HCT116 (cell line): Measurements from ENCODE around the gene NIN. TPM values are rescaled to one million over a fixed set of nuclear protein-coding genes. Genes with fewer than 3 reads are reported as not detected.
A peak's percentile ranks its signal among the peaks of the same experiment; 100 is the strongest.

ENCODE experiments used
- ATAC-seq: fragments of 200-7000 bp; cut with Tn5 transposase; 2 replicates; pipeline ENCODE4 v1.9.1; 2020; ENCODE audit warnings: mild to moderate bottlenecking, moderate library complexity
- BruUV-seq: library from RNA; stranded (reverse); fragments of 400-500 nt; replicated peaks from 2 replicates; lab custom pipeline; 2021; lab: Mats Ljungman, UMichigan
- CTCF ChIA-PET: fragments of 300-600 bp; sonication (Branson Sonifier 250); formaldehyde crosslinking; loops from one replicate; lab custom pipeline; 2021; ENCODE audit warnings: antibody characterized with exemption; lab: Charles Lee
- POLR2A ChIA-PET: fragments of 300-600, 350-600 bp; sonication (Branson Sonifier 250); formaldehyde crosslinking; loops from one replicate; lab custom pipeline; 2021; ENCODE audit warnings: antibody characterized with exemption; lab: Charles Lee
- RAD21 ChIA-PET, 2 experiments: fragments of 300-600 bp; sonication (Branson Sonifier 250); formaldehyde crosslinking; loops; one replicate each; lab custom pipeline; 2023; ENCODE audit warnings: low total read pairs in 2 of 2; ENCODE audit not compliant: uncharacterized antibody in 2 of 2, unreplicated experiment in 2 of 2, low non-redundant PET in 1 of 2; lab: Charles Lee
- DNase-seq: peaks from one replicate; pipeline ENCODE4 v3.0.0-alpha.2; 2010; ENCODE audit warnings: low read depth, low spot score
- H2AFZ ChIP-seq: fragments of 200-600 bp; shearing (Covaris generic), sonication (generic); 2 replicates; pipeline ENCODE4 v1.6.1; 2017; ENCODE audit warnings: low read depth, mixed run types, mixed read lengths, antibody characterized with exemption, low read length; ENCODE audit not compliant: poor library complexity, severe bottlenecking
- H3K27ac ChIP-seq: 2 replicates; pipeline ENCODE4 v1.5.1; 2012; ENCODE audit warnings: low read depth, low read length
- H3K27me3 ChIP-seq: fragments of 200-600 bp; sonication (generic); 2 replicates; pipeline ENCODE4 v1.6.1; 2016; ENCODE audit warnings: mixed run types, low read length, mixed read lengths; ENCODE audit not compliant: insufficient read depth
- H3K36me3 ChIP-seq, 2 experiments: fragments of 200-500 bp in 1 of 2; fragments of 200-600 bp in 1 of 2; sonication (Bioruptor generic) in 1 of 2; sonication (generic) in 1 of 2; 2 replicates each; pipeline versions ENCODE4 v1.5.1 to v1.6.1; 2014 to 2016; ENCODE audit warnings: low read length in 2 of 2, inconsistent platforms in 1 of 2, mixed read lengths in 1 of 2, mixed run types in 1 of 2; ENCODE audit not compliant: insufficient read depth in 2 of 2, control insufficient read depth in 1 of 2
- H3K4me1 ChIP-seq, 2 experiments: fragments of 200-600 bp in 1 of 2; sonication (generic) in 1 of 2; 2 replicates each; pipeline versions ENCODE4 v1.5.1 to v1.6.1; 2012 to 2017; ENCODE audit warnings: low read length in 2 of 2, inconsistent platforms in 1 of 2, mild to moderate bottlenecking in 1 of 2, mixed read lengths in 1 of 2, mixed run types in 1 of 2, moderate library complexity in 1 of 2; ENCODE audit not compliant: insufficient read depth in 2 of 2, control insufficient read depth in 1 of 2
- H3K4me2 ChIP-seq: fragments of 200-600 bp; sonication (generic); 2 replicates; pipeline ENCODE4 v1.6.1; 2017; ENCODE audit warnings: mixed run types, low read length, mixed read lengths
- H3K4me3 ChIP-seq, 2 experiments: fragments of 200-600 bp in 1 of 2; sonication (generic) in 1 of 2; replicated peaks in 1 of 2; 2 replicates each; pipeline ENCODE4 v1.5.1; 2011 to 2016; ENCODE audit warnings: low read length in 2 of 2, control low read depth in 1 of 2, low read depth in 1 of 2, mild to moderate bottlenecking in 1 of 2, mixed read lengths in 1 of 2, mixed run types in 1 of 2
- H3K79me2 ChIP-seq: fragments of 200-600 bp; sonication (generic); 2 replicates; pipeline ENCODE4 v1.6.1; 2017; ENCODE audit warnings: mild to moderate bottlenecking, mixed run types, low read length, moderate library complexity, mixed read lengths; ENCODE audit not compliant: insufficient read depth
- H3K9ac ChIP-seq: fragments of 200-600 bp; sonication (generic); 2 replicates; pipeline ENCODE4 v1.6.1; 2016; ENCODE audit warnings: low read length, mixed read lengths
- H3K9me2 ChIP-seq: fragments of 200-600 bp; sonication (generic), shearing (Covaris generic); 2 replicates; pipeline ENCODE4 v1.6.1; 2017; ENCODE audit warnings: mixed run types, mild to moderate bottlenecking, moderate library complexity; ENCODE audit not compliant: insufficient read depth
- H3K9me3 ChIP-seq, 2 experiments: fragments of 200-500 bp in 1 of 2; fragments of 200-600 bp in 1 of 2; sonication (Bioruptor generic) in 1 of 2; sonication (generic) in 1 of 2; 2 replicates each; pipeline ENCODE4 v1.6.1; 2014 to 2017; ENCODE audit warnings: low read length in 2 of 2, mixed read lengths in 2 of 2, inconsistent platforms in 1 of 2, low read depth in 1 of 2, mild to moderate bottlenecking in 1 of 2, mixed run types in 1 of 2, moderate library complexity in 1 of 2; ENCODE audit not compliant: control insufficient read depth in 1 of 2, insufficient read depth in 1 of 2
- H4K20me1 ChIP-seq: fragments of 200-600 bp; sonication (generic), shearing (Covaris generic); 2 replicates; pipeline ENCODE4 v1.6.1; 2017; ENCODE audit warnings: mixed run types, mild to moderate bottlenecking, moderate library complexity; ENCODE audit not compliant: insufficient read depth
- CBX3 ChIP-seq: IDR thresholded peaks from 2 replicates; pipeline ENCODE4 v1.6.1; 2012; ENCODE audit warnings: low read depth
- CTCF ChIP-seq, 3 experiments: fragments of 200-600 bp in 1 of 3; sonication (generic) in 1 of 3; IDR thresholded peaks in 2 of 3; conservative IDR thresholded peaks in 1 of 3; 2 replicates each; pipeline ENCODE4 v1.5.1; 2012 to 2017; ENCODE audit warnings: low read depth in 2 of 3, low read length in 2 of 3, antibody characterized with exemption in 1 of 3, borderline replicate concordance in 1 of 3, control low read depth in 1 of 3, mild to moderate bottlenecking in 1 of 3, mixed read lengths in 1 of 3, mixed run types in 1 of 3, moderate library complexity in 1 of 3; ENCODE audit not compliant: insufficient read depth in 1 of 3
- EGR1 ChIP-seq: IDR thresholded peaks from 2 replicates; pipeline ENCODE4 v1.6.1; 2012; ENCODE audit warnings: low read depth
- TCF7L2 ChIP-seq: IDR thresholded peaks from 2 replicates; pipeline ENCODE4 v1.7.0; 2011; ENCODE audit warnings: borderline replicate concordance, inconsistent platforms; ENCODE audit not compliant: insufficient read depth, insufficient read length; ENCODE audit errors: extremely low read depth
- ZNF274 ChIP-seq: fragments of 200-500 bp; sonication (Bioruptor generic); IDR thresholded peaks from 2 replicates; pipeline ENCODE4 v1.6.1; 2014; ENCODE audit warnings: mild to moderate bottlenecking, low read depth, low read length, inconsistent platforms
- intact Hi-C: fragments of 100-400 bp; cut with micrococcal nuclease; formaldehyde crosslinking; loops from 2 replicates; pipeline ENCODE4 v1.10.0; 2022
- total RNA-seq: library from RNA; stranded (reverse); gene quantifications from one replicate; pipeline ENCODE4 v1.2.1, GENCODE V29; 2021; ENCODE audit not compliant: unreplicated experiment
- TF ChIP-seq, protein P1 (sequence below): IDR thresholded peaks from 2 replicates; pipeline ENCODE4 v1.6.1; 2012

The NIN gene
- total RNA-seq, 1 experiment from 2014 or later = 39.6 TPM

DNA sequence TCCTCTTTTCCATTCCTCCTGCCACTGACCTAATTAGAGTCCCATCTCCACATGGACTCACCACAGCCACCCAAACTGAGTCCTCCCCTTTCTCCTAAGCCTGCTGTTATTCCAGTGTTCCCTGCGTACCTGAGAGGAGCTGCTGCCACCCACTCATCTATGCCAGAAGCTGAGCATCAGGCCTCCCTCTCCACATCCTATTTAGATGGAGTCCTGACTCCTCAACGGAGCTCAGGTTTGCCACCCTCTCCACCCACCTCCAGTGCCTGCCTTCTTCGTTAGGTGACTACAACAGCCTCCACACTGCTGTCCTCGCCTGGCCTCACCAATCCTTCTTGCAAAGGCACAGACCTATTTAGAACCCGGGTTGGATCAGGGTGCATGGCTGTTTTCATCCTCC is 25.7 kb upstream of the NIN start (continued):
- TF ChIP-seq TCF7L2 = no peak

DNA sequence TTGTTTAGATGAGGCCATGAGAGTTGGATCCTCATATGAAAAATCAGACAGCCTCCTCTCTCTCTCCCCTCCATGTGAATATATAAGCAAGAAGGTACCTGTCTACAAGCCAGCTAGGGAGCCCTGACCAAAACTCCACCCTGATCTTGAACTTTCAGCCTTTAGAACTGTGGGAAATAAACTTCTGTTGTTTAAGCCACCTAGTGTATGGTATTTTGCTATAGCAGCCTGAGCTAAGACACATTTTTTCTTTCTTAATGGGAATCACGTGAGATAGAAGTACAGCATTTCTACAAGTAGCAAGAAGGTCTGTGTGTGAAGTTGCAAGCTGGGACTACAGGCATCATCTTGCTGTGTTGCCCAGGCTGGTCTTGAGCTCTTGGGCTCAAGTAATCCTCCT is 24.6 kb upstream of the NIN start:
- Histone ChIP-seq H3K27me3 (no peaks in the 10 kb centered on the region), H3K36me3 (no peaks in the 10 kb centered on the region), H3K9ac (no peak overlapping the region), H3K4me1 (peaks cover 10 to 12% of the 10 kb centered on the region in 2 experiments), H3K9me2 (no peaks in the 10 kb centered on the region), H3K4me3 (no peak overlapping the region), H3K4me2 (no peak overlapping the region), H3K79me2 (no peaks in the 10 kb centered on the region), H3K9me3 (no peaks in the 10 kb centered on the region), H4K20me1 (no peaks in the 10 kb centered on the region), H2AFZ (peak overlapping the region; percentile 54), H3K27ac (no peak overlapping the region)
- ChIA-PET CTCF (interaction anchor here (0.5 to 1.2 kb wide), 3 partner anchors 82 to 313 kb away, joined by 3 to 5 read pairs (median 3); no protein-coding TSS in a partner anchor), POLR2A (interaction anchor here (1.2 kb wide), 1 partner anchor 9 kb away, joined by 3 read pairs; no protein-coding TSS in a partner anchor), RAD21 (no interaction called here)
- no peak for DNase-seq
- TF ChIP-seq CBX3 = no peak
- peak in 2 of 3 experiments; percentile 21 to 29; a peak in 3 of 6 replicates for TF ChIP-seq CTCF (IDR thresholded peaks at IDR 0.05 in 2 of 3, conservative IDR thresholded peaks at IDR 0.05 in 1 of 3; ENCODE audit: borderline replicate concordance in 1 of 3, insufficient read depth in 1 of 3, low read depth in 2 of 3, low read length in 2 of 3)
- TF ChIP-seq ZNF274 = no peak
- intact Hi-C loops = no loop called here
- no TSS peak for BruUV-seq
- peak; percentile 51 for ATAC-seq

DNA sequence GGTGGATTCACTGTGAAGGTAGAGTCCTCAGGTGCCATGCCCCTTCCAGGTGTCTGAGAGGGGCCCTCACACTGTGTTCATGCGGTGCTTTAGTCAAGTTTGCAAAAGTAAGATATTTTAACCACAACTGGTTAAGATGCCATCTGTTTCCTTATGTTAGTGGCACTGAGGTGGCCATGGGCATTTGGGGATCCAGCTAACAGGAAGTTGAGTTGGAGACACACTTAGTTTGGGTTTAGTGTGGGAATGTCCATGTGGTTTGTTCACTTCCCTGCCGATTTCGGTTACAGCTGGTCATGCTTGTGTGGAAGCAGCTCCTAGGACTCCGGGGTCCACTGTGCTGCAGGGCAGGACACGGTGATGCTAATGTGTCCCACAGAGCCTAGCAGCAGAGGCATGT is 23.6 kb upstream of the NIN start:
- Histone ChIP-seq H3K9ac (no peak overlapping the region), H3K9me3 (no peaks in the 10 kb centered on the region), H3K27ac (no peak overlapping the region), H3K4me3 (no peak overlapping the region), H3K4me2 (no peak overlapping the region), H3K27me3 (no peaks in the 10 kb centered on the region), H3K36me3 (no peaks in the 10 kb centered on the region), H3K9me2 (no peaks in the 10 kb centered on the region), H3K4me1 (peaks cover 3 to 4% of the 10 kb centered on the region in 2 experiments; a peak in 1 of 4 replicates), H4K20me1 (no peaks in the 10 kb centered on the region), H3K79me2 (no peaks in the 10 kb centered on the region), H2AFZ (no peak overlapping the region)
- ChIA-PET CTCF (no interaction called here), RAD21 (no interaction called here), POLR2A (no interaction called here)
- no peak for TF ChIP-seq EGR1
- TF ChIP-seq, protein P1, sequence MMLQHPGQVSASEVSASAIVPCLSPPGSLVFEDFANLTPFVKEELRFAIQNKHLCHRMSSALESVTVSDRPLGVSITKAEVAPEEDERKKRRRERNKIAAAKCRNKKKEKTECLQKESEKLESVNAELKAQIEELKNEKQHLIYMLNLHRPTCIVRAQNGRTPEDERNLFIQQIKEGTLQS = no peak
- no peak for ATAC-seq
- DNase-seq = no peak
- intact Hi-C loops = no loop called here
- BruUV-seq = no TSS peak
